ENCODE measurements around the gene TSPAN4.

- TF ChIP-seq HINFP (CRISPR knock-in tag; IDR thresholded peaks at IDR 0.05; ENCODE audit: low read depth) (no peak), CTCF (CRISPR knock-in tag; IDR thresholded peaks at IDR 0.05) (no peak), NFYB (CRISPR knock-in tag; IDR thresholded peaks at IDR 0.05) (no peak), ZNF883 (CRISPR knock-in tag; IDR thresholded peaks at IDR 0.05; ENCODE audit: not compliant biosample characterization) (no peak), ZNF709 (CRISPR knock-in tag; IDR thresholded peaks at IDR 0.05) (no peak)
- TF ChIP-seq, protein P1, sequence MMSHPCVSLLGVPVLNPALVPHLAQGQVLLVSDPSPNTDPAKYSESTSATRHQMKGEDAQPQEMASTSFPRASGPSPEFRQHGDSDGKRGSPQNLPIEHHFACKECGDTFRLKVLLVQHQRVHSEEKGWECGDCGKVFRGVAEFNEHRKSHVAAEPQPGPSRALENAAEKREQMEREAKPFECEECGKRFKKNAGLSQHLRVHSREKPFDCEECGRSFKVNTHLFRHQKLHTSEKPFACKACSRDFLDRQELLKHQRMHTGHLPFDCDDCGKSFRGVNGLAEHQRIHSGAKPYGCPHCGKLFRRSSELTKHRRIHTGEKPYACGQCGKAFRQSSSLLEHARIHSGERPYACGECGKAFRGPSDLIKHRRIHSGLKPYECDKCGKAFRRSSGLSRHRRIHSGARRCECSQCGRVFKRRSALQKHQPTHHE (CRISPR knock-in tag; IDR thresholded peaks at IDR 0.05; ENCODE audit: borderline replicate concordance): no peak
Measured at GRCh38 chr11:880447-880846, 37.8 kb downstream of the TSPAN4 start.
